ENCODE results near the gene CACNA2D1. TPM values are rescaled to one million over a fixed set of nuclear protein-coding genes. Genes with fewer than 3 reads are reported as not detected.

The CACNA2D1 gene
- total RNA-seq, 1 experiment from 2014 or later: 36.2 TPM

- WGBS (ENCODE audit: extremely low coverage, insufficient read length, low lambda C conversion rate): no CpG with 5 or more reads among the region's 4 CpGs
- no peak overlapping the region for H3K18ac ChIP-seq (ENCODE audit: insufficient read length, low read depth, low read length)
- no peaks in the 10 kb centered on the region for H3K36me3 Mint-ChIP-seq (ENCODE audit: insufficient read depth in 1 of 3, low read depth in 3 of 3)
Measured at GRCh38 chr7:81957517-81957916, 486.1 kb downstream of the CACNA2D1 start.

More at GRCh38 chr7:81957517-81957916, 486.1 kb downstream of the CACNA2D1 start:
- no peaks in the 10 kb centered on the region for H3K4me1 ChIP-seq (ENCODE audit: insufficient read depth, low read length)
- no peaks in the 10 kb centered on the region for H3K9me3 ChIP-seq (ENCODE audit: control insufficient read depth, low read depth, low read length)
- H3K4ac ChIP-seq (ENCODE audit: low read depth, low read length): no peak overlapping the region
- peaks cover 5 to 7% of the 10 kb centered on the region in 2 experiments for H3K4me1 Mint-ChIP-seq
- no peak for TF ChIP-seq CTCF (conservative IDR thresholded peaks at IDR 0.05)
- no peak overlapping the region for H4K5ac ChIP-seq (ENCODE audit: insufficient read length, low read depth, low read length)
- no peak overlapping the region for H3K4me3 Mint-ChIP-seq
- H3K79me2 ChIP-seq (ENCODE audit: insufficient read depth, low read length): no peaks in the 10 kb centered on the region
- H3K27me3 ChIP-seq (ENCODE audit: insufficient read depth, low read length): no peaks in the 10 kb centered on the region
- no peak overlapping the region for H2BK15ac ChIP-seq (ENCODE audit: low read depth, low read length)
- no peak overlapping the region for H3K27ac Mint-ChIP-seq
- H3K4me2 ChIP-seq (ENCODE audit: insufficient read depth, insufficient read length, low read length): no peak overlapping the region
- H3K14ac ChIP-seq (ENCODE audit: insufficient read depth, low read length): no peak overlapping the region
- H3T11ph ChIP-seq (ENCODE audit: low read length): no peak overlapping the region
- no peak overlapping the region for H4K91ac ChIP-seq (ENCODE audit: insufficient read length, low read depth, low read length)
- H3K27ac ChIP-seq (ENCODE audit: insufficient read length, low read depth, low read length): no peak overlapping the region
- H2AFZ ChIP-seq (ENCODE audit: low read length): no peak overlapping the region
- no peaks in the 10 kb centered on the region for H3K9me3 Mint-ChIP-seq
- H3K23ac ChIP-seq (ENCODE audit: insufficient read length, low read depth, low read length): no peak overlapping the region
- H4K8ac ChIP-seq (replicated peaks; ENCODE audit: insufficient read length, low read depth, low read length): no peak overlapping the region
- no peak overlapping the region for H2BK5ac ChIP-seq (ENCODE audit: insufficient read length, low read length)
- H2AK5ac ChIP-seq (ENCODE audit: insufficient read length, low read length): no peak overlapping the region
- DNase-seq: no peak
- no peaks in the 10 kb centered on the region for H3K79me1 ChIP-seq (ENCODE audit: insufficient read depth, low read depth, low read length, poor library complexity, severe bottlenecking)
- H3K23me2 ChIP-seq (ENCODE audit: insufficient read length, low read depth, low read length, poor library complexity, severe bottlenecking): no peaks in the 10 kb centered on the region
- H3K27me3 Mint-ChIP-seq (ENCODE audit: low read depth): no peaks in the 10 kb centered on the region
- H2BK12ac ChIP-seq (ENCODE audit: insufficient read length, low read depth, low read length): no peak overlapping the region
- no peak overlapping the region for H3K56ac ChIP-seq (ENCODE audit: insufficient read length, low read depth, low read length)
- no peaks in the 10 kb centered on the region for H4K20me1 ChIP-seq (ENCODE audit: control insufficient read depth, insufficient read depth, insufficient read length)
- no peak overlapping the region for H2BK20ac ChIP-seq (ENCODE audit: low read depth, low read length, poor library complexity, severe bottlenecking)
- no peak overlapping the region for H2BK120ac ChIP-seq (ENCODE audit: low read depth, low read length, poor library complexity, severe bottlenecking)
- no peak overlapping the region for H3K9ac ChIP-seq (ENCODE audit: extremely low read depth, insufficient read length, low read length)
